Raji (cell line): Measurements from ENCODE around the gene ISM2.

ENCODE experiments used
- POLR2A ChIP-seq: IDR thresholded peaks from 2 replicates; pipeline ENCODE4 v1.6.1; 2011; ENCODE audit warnings: low read depth, low read length, control low read depth; ENCODE audit not compliant: insufficient read depth

Gene ISM2

GRCh38 chr14:77439861-77440260, 58.8 kb downstream of the ISM2 start:
- no peak for TF ChIP-seq POLR2A

GRCh38 chr14:77438596-77438995, 60.0 kb downstream of the ISM2 start:
- TF ChIP-seq POLR2A, result no peak

GRCh38 chr14:77436042-77436441, 62.6 kb downstream of the ISM2 start:
- TF ChIP-seq POLR2A, result no peak

GRCh38 chr14:77426396-77426795, 72.2 kb downstream of the ISM2 start:
- no peak for TF ChIP-seq POLR2A

- no peak for TF ChIP-seq POLR2A
Measured at GRCh38 chr14:77424862-77425261, 73.8 kb downstream of the ISM2 start.
